H9 (cell line): ENCODE data around the gene THRB. TPM values are rescaled to one million over a fixed set of nuclear protein-coding genes. Genes with fewer than 3 reads are reported as not detected.

Experiments
- DNase-seq: peaks from one replicate; pipeline ENCODE4 v3.0.0-alpha.2; 2017
- H2AFZ ChIP-seq: one replicate; pipeline ENCODE4 v1.6.1; 2013; ENCODE audit warnings: mild to moderate bottlenecking, low read length, control low read depth, moderate library complexity
- H2AK5ac ChIP-seq: 2 replicates; pipeline ENCODE4 v1.6.1; 2013; ENCODE audit warnings: low read length, control low read depth, mixed read lengths; ENCODE audit not compliant: insufficient read length
- H2BK120ac ChIP-seq: one replicate; pipeline ENCODE4 v1.6.1; 2013; ENCODE audit warnings: low read depth, mild to moderate bottlenecking, low read length, control low read depth, inconsistent platforms; ENCODE audit not compliant: poor library complexity, severe bottlenecking
- H2BK12ac ChIP-seq: 2 replicates; pipeline ENCODE4 v1.6.1; 2013; ENCODE audit warnings: low read length, control low read depth, mixed read lengths, low read depth; ENCODE audit not compliant: insufficient read length
- H2BK15ac ChIP-seq: 2 replicates; pipeline ENCODE4 v1.6.1; 2013; ENCODE audit warnings: low read depth, low read length, control low read depth
- H2BK20ac ChIP-seq: one replicate; pipeline ENCODE4 v1.6.1; 2013; ENCODE audit warnings: low read depth, mild to moderate bottlenecking, low read length, control low read depth, inconsistent platforms; ENCODE audit not compliant: poor library complexity, severe bottlenecking
- H2BK5ac ChIP-seq: 2 replicates; pipeline ENCODE4 v1.6.1; 2013; ENCODE audit warnings: low read length, control low read depth, mixed read lengths; ENCODE audit not compliant: insufficient read length
- H3K14ac ChIP-seq: 2 replicates; pipeline ENCODE4 v1.6.1; 2013; ENCODE audit warnings: low read length, control low read depth; ENCODE audit not compliant: insufficient read depth
- H3K18ac ChIP-seq: 2 replicates; pipeline ENCODE4 v1.6.1; 2013; ENCODE audit warnings: low read depth, mild to moderate bottlenecking, mixed read lengths, low read length, control low read depth; ENCODE audit not compliant: insufficient read length
- H3K23ac ChIP-seq: 2 replicates; pipeline ENCODE4 v1.6.1; 2013; ENCODE audit warnings: low read length, control low read depth, mixed read lengths, low read depth; ENCODE audit not compliant: insufficient read length
- H3K23me2 ChIP-seq: 2 replicates; pipeline ENCODE4 v1.6.1; 2013; ENCODE audit warnings: low read depth, mild to moderate bottlenecking, mixed read lengths, low read length, control low read depth; ENCODE audit not compliant: insufficient read length, poor library complexity, severe bottlenecking
- H3K27ac ChIP-seq: 2 replicates; pipeline ENCODE4 v1.5.1; 2013; ENCODE audit warnings: low read length, control low read depth, mixed read lengths, low read depth; ENCODE audit not compliant: insufficient read length
- H3K27me3 ChIP-seq: 2 replicates; pipeline ENCODE4 v1.6.1; 2013; ENCODE audit warnings: low read length, control low read depth, inconsistent platforms; ENCODE audit not compliant: insufficient read depth
- H3K4ac ChIP-seq: 2 replicates; pipeline ENCODE4 v1.6.1; 2013; ENCODE audit warnings: low read depth, mild to moderate bottlenecking, control low read depth, inconsistent platforms, low read length, moderate library complexity
- H3K4me1 ChIP-seq: 2 replicates; pipeline ENCODE4 v1.6.1; 2013; ENCODE audit warnings: low read length, control low read depth, inconsistent platforms; ENCODE audit not compliant: insufficient read depth
- H3K4me2 ChIP-seq: 2 replicates; pipeline ENCODE4 v1.6.1; 2013; ENCODE audit warnings: low read length, control low read depth, mixed read lengths; ENCODE audit not compliant: insufficient read length, insufficient read depth
- H3K56ac ChIP-seq: 2 replicates; pipeline ENCODE4 v1.6.1; 2013; ENCODE audit warnings: low read depth, mild to moderate bottlenecking, mixed read lengths, low read length, control low read depth; ENCODE audit not compliant: insufficient read length
- H3K79me1 ChIP-seq: 2 replicates; pipeline ENCODE4 v1.6.1; 2013; ENCODE audit warnings: low read depth, mild to moderate bottlenecking, moderate library complexity, low read length, control low read depth, inconsistent platforms; ENCODE audit not compliant: insufficient read depth, poor library complexity, severe bottlenecking
- H3K79me2 ChIP-seq: 2 replicates; pipeline ENCODE4 v1.6.1; 2013; ENCODE audit warnings: low read length, control low read depth, inconsistent platforms; ENCODE audit not compliant: insufficient read depth
- H3K9ac ChIP-seq: 2 replicates; pipeline ENCODE4 v1.6.1; 2013; ENCODE audit warnings: low read length, control low read depth, mixed read lengths; ENCODE audit not compliant: insufficient read length; ENCODE audit errors: extremely low read depth
- H3K9me3 ChIP-seq: one replicate; pipeline ENCODE4 v1.6.1; 2013; ENCODE audit warnings: low read depth, low read length, inconsistent platforms; ENCODE audit not compliant: control insufficient read depth
- H3T11ph ChIP-seq: one replicate; pipeline ENCODE4 v1.6.1; 2013; ENCODE audit warnings: mild to moderate bottlenecking, low read length, control low read depth, inconsistent platforms
- H4K20me1 ChIP-seq: one replicate; pipeline ENCODE4 v1.6.1; 2013; ENCODE audit not compliant: control insufficient read depth, insufficient read length, insufficient read depth
- H4K5ac ChIP-seq: 2 replicates; pipeline ENCODE4 v1.6.1; 2013; ENCODE audit warnings: low read depth, mild to moderate bottlenecking, mixed read lengths, low read length, control low read depth; ENCODE audit not compliant: insufficient read length
- H4K8ac ChIP-seq: replicated peaks from 2 replicates; pipeline ENCODE4 v1.6.1; 2013; ENCODE audit warnings: low read length, control low read depth, mixed read lengths, low read depth; ENCODE audit not compliant: insufficient read length
- H4K91ac ChIP-seq: 2 replicates; pipeline ENCODE4 v1.6.1; 2013; ENCODE audit warnings: low read depth, mild to moderate bottlenecking, moderate library complexity, mixed read lengths, low read length, control low read depth; ENCODE audit not compliant: insufficient read length
- H3K27ac Mint-ChIP-seq, 3 experiments: 2 replicates in 2 of 3; 3 replicates in 1 of 3; pipeline ENCODE4 v1.8.0; 2020 to 2021; ENCODE audit warnings: mixed read lengths in 3 of 3, mild to moderate bottlenecking in 1 of 3, moderate library complexity in 1 of 3
- H3K27me3 Mint-ChIP-seq: 2 replicates; pipeline ENCODE4 v1.8.0; 2021; ENCODE audit warnings: low read depth, mild to moderate bottlenecking, moderate library complexity, mixed read lengths
- H3K36me3 Mint-ChIP-seq, 3 experiments: 2 replicates in 2 of 3; 3 replicates in 1 of 3; pipeline ENCODE4 v1.8.0; 2020 to 2021; ENCODE audit warnings: low read depth in 3 of 3, mixed read lengths in 3 of 3; ENCODE audit not compliant: insufficient read depth in 1 of 3
- H3K4me1 Mint-ChIP-seq, 2 experiments: 2 replicates each; pipeline ENCODE4 v1.8.0; 2020; ENCODE audit warnings: mixed read lengths in 2 of 2
- H3K4me3 Mint-ChIP-seq, 2 experiments: 2 replicates in 1 of 2; 3 replicates in 1 of 2; pipeline ENCODE4 v1.8.0; 2020 to 2021; ENCODE audit warnings: mild to moderate bottlenecking in 2 of 2, mixed read lengths in 2 of 2, moderate library complexity in 1 of 2
- H3K9me3 Mint-ChIP-seq, 2 experiments: 2 replicates in 1 of 2; 3 replicates in 1 of 2; pipeline ENCODE4 v1.8.0; 2020; ENCODE audit warnings: mild to moderate bottlenecking in 2 of 2, mixed read lengths in 2 of 2, moderate library complexity in 1 of 2
- CTCF ChIP-seq: fragments of 200-600 bp; sonication (generic); conservative IDR thresholded peaks from 3 replicates; pipeline ENCODE4 v1.8.0; 2021; ENCODE audit warnings: antibody characterized with exemption, mild to moderate bottlenecking
- WGBS: extraction: QIAGEN DNeasy Blood & Tissue Kit; methylation state at CpG from one replicate; pipeline ENCODE4 v1.1.7; 2013; ENCODE audit warnings: missing lambda C conversion rate, low lambda C conversion rate, mixed read lengths; ENCODE audit not compliant: insufficient read length; ENCODE audit errors: extremely low coverage; 5-methylcytosine and 5-hydroxymethylcytosine counted together
- total RNA-seq: library from RNA; stranded (reverse); gene quantifications from 2 replicates; pipeline ENCODE4 v1.2.1, GENCODE V29; 2021

THRB gene
- total RNA-seq, 1 experiment from 2014 or later, result 8.6 TPM

- Histone ChIP-seq H2BK12ac (no peak overlapping the region), H3K14ac (no peak overlapping the region), H3K56ac (no peak overlapping the region), H3K4me1 (0 out of 2 replicates have a peak, but pooled peaks cover 3% of the 10 kb centered on the region), H4K8ac (no peak overlapping the region), H2AK5ac (no peak overlapping the region), H4K5ac (no peak overlapping the region), H3K27me3 (no peaks in the 10 kb centered on the region), H3K18ac (no peak overlapping the region), H3K23ac (no peak overlapping the region), H3T11ph (no peak overlapping the region), H3K4ac (no peak overlapping the region), H3K4me2 (no peak overlapping the region), H3K23me2 (no peaks in the 10 kb centered on the region), H3K79me1 (no peaks in the 10 kb centered on the region), H2BK15ac (no peak overlapping the region), H4K20me1 (no peaks in the 10 kb centered on the region), H2AFZ (no peak overlapping the region), H3K9ac (no peak overlapping the region), H4K91ac (no peak overlapping the region), H2BK5ac (no peak overlapping the region), H2BK20ac (no peak overlapping the region), H2BK120ac (no peak overlapping the region), H3K79me2 (no peaks in the 10 kb centered on the region), H3K27ac (no peak overlapping the region), H3K9me3 (no peaks in the 10 kb centered on the region)
- WGBS, result no CpG with 5 or more reads among the region's 2 CpGs
- no peak for TF ChIP-seq CTCF
- Mint-ChIP-seq H3K36me3 (no peaks in the 10 kb centered on the region), H3K4me3 (no peak overlapping the region), H3K27ac (no peak overlapping the region), H3K4me1 (peaks cover 12 to 16% of the 10 kb centered on the region in 2 experiments), H3K9me3 (no peaks in the 10 kb centered on the region; a peak in 1 of 5 replicates), H3K27me3 (no peaks in the 10 kb centered on the region)
- DNase-seq, result no peak
These were observed 13.2 kb upstream of the THRB start for GRCh38 chr3:24507776-24508422.
